Tibial nerve (tissue), 4 donors: ENCODE data around the gene STON2. TPM values are rescaled to one million over a fixed set of nuclear protein-coding genes. Genes with fewer than 3 reads are reported as not detected.
A peak's percentile ranks its signal among the peaks of the same experiment; 100 is the strongest.

Experiments
- DNase-seq, 2 donors: peaks; one replicate each; pipeline ENCODE4 v3.0.0-alpha.2; 2019; ENCODE audit warnings: low spot score in 2 of 2
- H3K27ac ChIP-seq, 4 donors: fragments of 200-600 bp; sonication (generic) in 3 of 4; one replicate each; pipeline ENCODE4 v1.5.1; 2017 to 2019; ENCODE audit warnings: mild to moderate bottlenecking in 1 of 4
- H3K27me3 ChIP-seq, 2 donors: fragments of 200-600 bp; sonication (generic) in 1 of 2; one replicate each; pipeline versions ENCODE4 v1.5.1 to v1.6.0; 2017 to 2019
- H3K36me3 ChIP-seq, 3 donors: fragments of 200-600 bp; sonication (generic); one replicate each; pipeline ENCODE4 v1.5.1; 2018 to 2019
- H3K4me1 ChIP-seq, 4 donors: fragments of 200-600 bp; sonication (generic) in 3 of 4; one replicate each; pipeline ENCODE4 v1.5.1; 2017 to 2019
- H3K4me3 ChIP-seq, 4 donors: fragments of 200-600 bp; sonication (generic) in 3 of 4; one replicate each; pipeline ENCODE4 v1.5.1; 2017 to 2019; ENCODE audit warnings: mild to moderate bottlenecking in 1 of 4, moderate library complexity in 1 of 4
- H3K9me3 ChIP-seq, 4 donors: fragments of 200-600 bp; sonication (generic) in 3 of 4; one replicate each; pipeline ENCODE4 v1.5.1; 2017 to 2019
- EP300 ChIP-seq, 2 donors: sonication (generic); formaldehyde crosslinking; IDR thresholded peaks; one replicate each; pipeline ENCODE4 v1.6.1; 2017; ENCODE audit warnings: antibody characterized with exemption in 2 of 2, mild to moderate bottlenecking in 1 of 2
- POLR2A ChIP-seq, 2 donors: fragments of 450-650 bp; IDR thresholded peaks; one replicate each; pipeline ENCODE4 v1.6.1; 2017; ENCODE audit warnings: antibody characterized with exemption in 2 of 2, mild to moderate bottlenecking in 2 of 2, moderate library complexity in 2 of 2
- WGBS, 2 donors: methylation state at CpG; one replicate each; pipeline ENCODE4 v1.1.5; 2018; 5-methylcytosine and 5-hydroxymethylcytosine counted together
- total RNA-seq, 4 donors: library from RNA; depleted of rRNA; stranded (reverse); fragments of >200 nt; gene quantifications; one replicate each; pipeline ENCODE4 v1.1.0, GENCODE V29; 2016
- TF ChIP-seq, protein P1 (sequence below), 5 experiments: fragments of 200-600 bp in 3 of 5; fragments of 450-650 bp in 2 of 5; sonication (generic) in 3 of 5; IDR thresholded peaks; one replicate each; pipeline ENCODE4 v1.5.1; 2016 to 2019; ENCODE audit warnings: antibody characterized with exemption in 5 of 5, mild to moderate bottlenecking in 3 of 5, moderate library complexity in 2 of 5

STON2 gene
- total RNA-seq, 4 donors from 2014 or later, result 21.6 to 62.0 (median 34.7) TPM

DNA sequence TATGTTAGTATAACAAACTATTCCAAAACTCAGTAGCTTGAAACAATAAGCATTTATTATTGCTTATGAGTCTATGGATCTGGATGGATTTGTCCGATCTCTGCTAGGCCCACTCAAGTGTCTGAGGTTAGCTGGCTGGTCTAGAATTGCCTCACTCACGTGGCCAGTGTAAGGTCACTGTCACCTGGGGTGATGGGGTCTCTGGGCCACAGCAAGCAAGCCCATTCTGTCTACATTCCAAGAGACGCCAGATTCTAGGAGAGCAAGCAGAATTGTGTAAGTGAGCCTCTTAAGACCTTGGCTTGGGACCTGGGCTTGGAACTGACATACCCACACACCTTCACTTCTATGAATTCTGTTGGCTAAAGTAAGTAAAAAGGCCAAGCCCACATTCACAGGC, 80.2 kb downstream of the STON2 start:
- no peak for DNase-seq
- Histone ChIP-seq H3K9me3 (no peaks in the 10 kb centered on the region), H3K4me1 (peaks cover 0 to 18% (median 0%) of the 10 kb centered on the region in 4 donors), H3K4me3 (no peak overlapping the region), H3K36me3 (no peaks in the 10 kb centered on the region), H3K27me3 (no peaks in the 10 kb centered on the region), H3K27ac (no peak overlapping the region)
- 93 to 94% methylated on average over 3 of the region's 3 CpGs for WGBS, 2 donors
- TF ChIP-seq POLR2A (IDR thresholded peaks at IDR 0.05) (no peak), EP300 (IDR thresholded peaks at IDR 0.05) (no peak)
- TF ChIP-seq, protein P1, sequence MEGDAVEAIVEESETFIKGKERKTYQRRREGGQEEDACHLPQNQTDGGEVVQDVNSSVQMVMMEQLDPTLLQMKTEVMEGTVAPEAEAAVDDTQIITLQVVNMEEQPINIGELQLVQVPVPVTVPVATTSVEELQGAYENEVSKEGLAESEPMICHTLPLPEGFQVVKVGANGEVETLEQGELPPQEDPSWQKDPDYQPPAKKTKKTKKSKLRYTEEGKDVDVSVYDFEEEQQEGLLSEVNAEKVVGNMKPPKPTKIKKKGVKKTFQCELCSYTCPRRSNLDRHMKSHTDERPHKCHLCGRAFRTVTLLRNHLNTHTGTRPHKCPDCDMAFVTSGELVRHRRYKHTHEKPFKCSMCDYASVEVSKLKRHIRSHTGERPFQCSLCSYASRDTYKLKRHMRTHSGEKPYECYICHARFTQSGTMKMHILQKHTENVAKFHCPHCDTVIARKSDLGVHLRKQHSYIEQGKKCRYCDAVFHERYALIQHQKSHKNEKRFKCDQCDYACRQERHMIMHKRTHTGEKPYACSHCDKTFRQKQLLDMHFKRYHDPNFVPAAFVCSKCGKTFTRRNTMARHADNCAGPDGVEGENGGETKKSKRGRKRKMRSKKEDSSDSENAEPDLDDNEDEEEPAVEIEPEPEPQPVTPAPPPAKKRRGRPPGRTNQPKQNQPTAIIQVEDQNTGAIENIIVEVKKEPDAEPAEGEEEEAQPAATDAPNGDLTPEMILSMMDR (IDR thresholded peaks at IDR 0.05), result no peak

DNA sequence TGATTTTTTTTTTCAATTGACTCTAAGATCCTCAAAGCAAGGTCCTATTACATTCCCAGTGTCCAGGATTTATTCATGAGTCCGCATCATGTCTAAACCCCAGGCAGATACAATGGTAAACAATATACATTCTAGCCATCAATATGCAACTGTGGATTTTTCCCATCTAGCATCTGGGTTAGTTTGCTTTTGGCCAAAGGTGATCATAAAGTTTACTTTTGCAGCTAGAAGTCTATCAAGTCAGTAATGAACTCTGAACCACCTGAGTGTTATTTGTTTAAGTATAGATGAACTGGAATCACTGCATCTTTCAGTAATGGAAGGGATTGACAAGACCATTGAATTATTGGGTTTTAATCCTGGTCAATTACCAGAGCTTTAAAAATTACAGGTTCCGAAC, 80.8 kb downstream of the STON2 start:
- Histone ChIP-seq H3K36me3 (no peaks in the 10 kb centered on the region), H3K9me3 (no peaks in the 10 kb centered on the region), H3K27ac (no peak overlapping the region), H3K4me1 (peaks cover 0 to 17% (median 0%) of the 10 kb centered on the region in 4 donors), H3K4me3 (no peak overlapping the region), H3K27me3 (no peaks in the 10 kb centered on the region)
- 93 to 98% methylated on average over 2 of the region's 2 CpGs for WGBS, 2 donors
- TF ChIP-seq EP300 (IDR thresholded peaks at IDR 0.05) (no peak), POLR2A (IDR thresholded peaks at IDR 0.05) (no peak)
- TF ChIP-seq, protein P1 (IDR thresholded peaks at IDR 0.05), result no peak
- no peak for DNase-seq

DNA sequence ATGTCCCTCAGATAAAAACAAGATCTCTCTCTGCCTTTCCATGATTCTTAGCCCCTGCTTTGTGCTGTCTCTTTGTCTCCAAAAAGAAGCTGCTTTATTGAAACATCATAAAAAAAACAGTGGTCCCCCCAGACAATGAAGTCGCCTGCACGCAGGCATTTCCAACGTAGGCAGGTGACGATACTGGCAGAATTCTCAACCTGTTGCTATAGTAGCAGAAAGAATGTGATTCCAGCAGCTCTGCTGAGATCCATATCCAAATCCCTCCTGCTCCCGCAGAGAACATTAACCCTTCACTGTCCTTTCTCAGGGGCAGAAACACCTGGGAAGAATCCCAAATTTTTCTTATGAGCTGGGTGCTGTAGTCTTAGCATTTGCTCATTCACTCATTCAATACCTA, 84.8 kb downstream of the STON2 start:
- no peak for TF ChIP-seq POLR2A (IDR thresholded peaks at IDR 0.05)
- TF ChIP-seq, protein P1 (IDR thresholded peaks at IDR 0.05), result no peak
- no peak for TF ChIP-seq EP300 (IDR thresholded peaks at IDR 0.05)
- 25 to 35% methylated on average over 5 of the region's 5 CpGs for WGBS, 2 donors
- H3K27ac ChIP-seq, result no peak overlapping the region
- no peak for DNase-seq
- no peak overlapping the region for H3K4me3 ChIP-seq
- no peaks in the 10 kb centered on the region for H3K36me3 ChIP-seq
- H3K4me1 ChIP-seq, result peaks cover 0 to 15% (median 5%) of the 10 kb centered on the region in 4 donors
- no peaks in the 10 kb centered on the region for H3K27me3 ChIP-seq
- H3K9me3 ChIP-seq, result no peaks in the 10 kb centered on the region

DNA sequence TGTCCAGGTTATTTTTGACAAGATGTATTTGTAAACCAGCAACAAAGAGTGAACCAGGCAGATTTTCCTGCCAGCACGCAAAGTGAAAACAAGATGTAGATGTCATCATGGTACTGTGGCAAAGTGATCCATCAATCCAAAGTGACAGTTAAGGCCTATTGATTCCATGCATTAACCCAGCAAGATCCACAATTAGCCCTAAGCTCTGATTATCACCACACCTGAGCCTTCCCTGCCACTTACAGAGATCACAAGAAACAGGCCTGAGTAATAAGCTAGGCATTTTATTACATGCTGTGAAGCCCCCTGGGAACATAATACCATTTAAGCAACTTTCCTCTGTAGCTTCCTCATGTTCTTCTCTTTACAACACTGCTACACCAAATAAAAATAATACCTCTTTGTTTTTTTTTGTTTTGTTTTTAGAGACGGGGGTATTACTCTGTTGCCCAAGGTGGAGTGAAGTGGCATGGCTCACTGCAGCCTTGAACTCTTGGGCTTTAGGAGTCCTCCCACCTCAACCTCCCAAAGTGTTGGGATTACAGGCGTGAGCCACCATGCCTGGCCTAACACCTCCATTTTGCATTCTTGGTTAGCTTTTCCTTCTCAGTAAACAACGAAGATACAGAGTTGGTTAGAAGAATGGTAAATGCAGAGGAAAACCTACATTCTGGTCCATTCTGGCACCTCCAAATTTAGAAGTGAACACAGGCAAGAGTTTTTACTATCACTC, 85.5 kb downstream of the STON2 start:
- peak overlapping the region in 1 of 4 donors; percentile 39 for H3K27ac ChIP-seq
- TF ChIP-seq, protein P1 (IDR thresholded peaks at IDR 0.05), result no peak
- TF ChIP-seq POLR2A (IDR thresholded peaks at IDR 0.05), result no peak
- no peak for TF ChIP-seq EP300 (IDR thresholded peaks at IDR 0.05)
- H3K4me1 ChIP-seq, result peaks cover 0 to 15% (median 5%) of the 10 kb centered on the region in 4 donors
- no peaks in the 10 kb centered on the region for H3K27me3 ChIP-seq
- H3K36me3 ChIP-seq, result no peaks in the 10 kb centered on the region
- H3K4me3 ChIP-seq, result no peak overlapping the region
- WGBS, 2 donors, result 74 to 81% methylated on average over 4 of the region's 4 CpGs
- H3K9me3 ChIP-seq, result no peaks in the 10 kb centered on the region
- no peak for DNase-seq

DNA sequence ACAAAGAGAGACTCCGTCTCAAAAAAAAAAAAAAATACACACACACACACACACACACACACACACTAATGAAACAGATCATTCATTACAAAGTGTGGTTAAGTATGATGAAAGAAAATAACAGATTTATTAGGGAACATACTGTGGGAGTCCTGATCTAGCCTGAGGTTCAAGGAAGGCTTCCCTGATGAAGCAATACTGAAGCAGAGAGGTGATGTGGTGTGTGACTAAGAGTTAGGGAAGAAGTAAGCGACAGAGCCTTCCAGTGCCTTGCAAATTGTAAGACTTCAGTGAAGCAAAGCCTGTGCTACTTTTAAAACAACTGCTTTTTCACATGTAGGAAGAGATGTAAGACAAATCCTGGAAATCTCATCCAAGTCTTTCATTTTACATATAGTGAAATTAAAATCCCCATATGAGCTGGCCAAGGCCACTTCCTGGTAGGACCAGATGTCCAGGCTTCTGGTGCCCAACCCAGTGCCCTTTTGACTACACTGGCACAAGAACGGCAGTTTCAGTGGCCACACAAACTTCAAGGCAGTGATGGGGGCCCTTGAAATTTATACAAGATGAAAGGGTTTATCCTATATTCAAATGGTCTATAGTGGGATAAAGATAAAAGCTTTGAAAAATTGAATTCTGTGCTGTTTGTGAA, 86.2 kb downstream of the STON2 start:
- Histone ChIP-seq H3K4me3 (no peak overlapping the region), H3K27me3 (no peaks in the 10 kb centered on the region), H3K27ac (peak overlapping the region in 1 of 4 donors; percentile 39), H3K36me3 (no peaks in the 10 kb centered on the region), H3K9me3 (no peaks in the 10 kb centered on the region), H3K4me1 (peaks cover 0 to 15% (median 5%) of the 10 kb centered on the region in 4 donors)
- DNase-seq, result no peak
- TF ChIP-seq, protein P1 (IDR thresholded peaks at IDR 0.05), result no peak
- TF ChIP-seq POLR2A (IDR thresholded peaks at IDR 0.05), result no peak
- no peak for TF ChIP-seq EP300 (IDR thresholded peaks at IDR 0.05)
- WGBS, 2 donors, result 65 to 68% methylated on average over 3 of the region's 3 CpGs
